IMR-90 (cell line): ENCODE data around the gene GOT2. TPM values are rescaled to one million over a fixed set of nuclear protein-coding genes. Genes with fewer than 3 reads are reported as not detected.

Experiments used
- ATAC-seq: fragments of 200-7000 bp; cut with Tn5 transposase; 2 replicates; pipeline ENCODE4 v1.9.1; 2020; ENCODE audit warnings: low read depth, mild to moderate bottlenecking, moderate library complexity
- BruUV-seq: library from RNA; stranded (reverse); fragments of 400-500 nt; replicated peaks from 2 replicates; lab custom pipeline; 2021; lab: Mats Ljungman, UMichigan
- CTCF ChIA-PET: fragments of 300-600 bp; formaldehyde crosslinking; extraction: SDS; loops from one replicate; lab custom pipeline; 2021; ENCODE audit warnings: antibody characterized with exemption; lab: Yijun Ruan, JAX
- POLR2A ChIA-PET: fragments of 300-600 bp; sonication (Branson Sonifier 250); formaldehyde crosslinking; loops from one replicate; lab custom pipeline; 2022; ENCODE audit warnings: antibody characterized with exemption; ENCODE audit not compliant: unreplicated experiment; lab: Charles Lee
- DNase-seq: peaks from one replicate; pipeline ENCODE4 v3.0.0; 2013
- H2AFZ ChIP-seq: replicated peaks from 2 replicates; pipeline ENCODE3; 2013; ENCODE audit warnings: low read length, mild to moderate bottlenecking; ENCODE audit not compliant: poor library complexity
- H2AK5ac ChIP-seq: 2 replicates; pipeline ENCODE4 v1.6.1; 2013; ENCODE audit warnings: low read depth, low read length, inconsistent platforms
- H2AK9ac ChIP-seq: replicated peaks from 2 replicates; pipeline ENCODE3; 2013; ENCODE audit warnings: mild to moderate bottlenecking, low read depth, low read length, moderate library complexity; ENCODE audit not compliant: poor library complexity
- H2BK120ac ChIP-seq: 2 replicates; pipeline ENCODE4 v1.6.1; 2013; ENCODE audit warnings: low read depth, low read length, inconsistent platforms
- H2BK15ac ChIP-seq: 3 replicates; pipeline ENCODE4 v1.6.1; 2013; ENCODE audit warnings: low read depth, low read length, inconsistent platforms
- H2BK20ac ChIP-seq: 2 replicates; pipeline ENCODE4 v1.6.1; 2013; ENCODE audit warnings: low read depth, mild to moderate bottlenecking, inconsistent platforms, low read length, moderate library complexity
- H2BK5ac ChIP-seq: 2 replicates; pipeline ENCODE4 v1.6.1; 2013; ENCODE audit warnings: mild to moderate bottlenecking, low read depth, low read length, inconsistent platforms; ENCODE audit not compliant: poor library complexity, severe bottlenecking
- H3K14ac ChIP-seq: replicated peaks from 2 replicates; pipeline ENCODE4 v1.6.1; 2013; ENCODE audit warnings: low read depth, low read length, inconsistent platforms
- H3K18ac ChIP-seq: 2 replicates; pipeline ENCODE4 v1.6.1; 2013; ENCODE audit warnings: low read depth, low read length, control low read depth
- H3K23ac ChIP-seq: 2 replicates; pipeline ENCODE4 v1.6.1; 2013; ENCODE audit warnings: low read depth, low read length, inconsistent platforms
- H3K27ac ChIP-seq: 2 replicates; pipeline ENCODE4 v1.5.1; 2013; ENCODE audit warnings: mild to moderate bottlenecking, control low read depth, low read length; ENCODE audit not compliant: insufficient read depth
- H3K27me3 ChIP-seq: 2 replicates; pipeline ENCODE4 v1.6.1; 2013; ENCODE audit warnings: low read length; ENCODE audit not compliant: control insufficient read depth, insufficient read depth
- H3K36me3 ChIP-seq: 2 replicates; pipeline ENCODE4 v1.6.1; 2013; ENCODE audit warnings: low read length, mixed read lengths; ENCODE audit not compliant: control insufficient read depth, insufficient read depth
- H3K4ac ChIP-seq: 2 replicates; pipeline ENCODE4 v1.6.1; 2013; ENCODE audit warnings: low read depth, low read length, inconsistent platforms
- H3K4me1 ChIP-seq: 2 replicates; pipeline ENCODE4 v1.6.1; 2013; ENCODE audit warnings: low read length, mixed read lengths; ENCODE audit not compliant: control insufficient read depth, insufficient read depth
- H3K4me2 ChIP-seq: 2 replicates; pipeline ENCODE4 v1.6.1; 2013; ENCODE audit warnings: low read depth, mild to moderate bottlenecking, control low read depth, low read length, moderate library complexity
- H3K4me3 ChIP-seq: 2 replicates; pipeline ENCODE4 v1.5.1; 2013; ENCODE audit warnings: low read depth, mild to moderate bottlenecking, control low read depth, low read length, moderate library complexity; ENCODE audit not compliant: insufficient read depth
- H3K56ac ChIP-seq: 2 replicates; pipeline ENCODE4 v1.6.1; 2013; ENCODE audit warnings: low read length, inconsistent platforms; ENCODE audit not compliant: insufficient read depth; ENCODE audit errors: extremely low read depth
- H3K79me1 ChIP-seq, 2 experiments: 2 replicates each; pipeline ENCODE4 v1.6.1; 2013; ENCODE audit warnings: low read length in 2 of 2, inconsistent platforms in 1 of 2, low read depth in 1 of 2
- H3K9ac ChIP-seq: 2 replicates; pipeline ENCODE4 v1.6.1; 2013; ENCODE audit warnings: low read depth, low read length, control low read depth
- H3K9me1 ChIP-seq: 2 replicates; pipeline ENCODE4 v1.6.1; 2013; ENCODE audit warnings: low read length, inconsistent platforms; ENCODE audit not compliant: insufficient read depth
- H3K9me3 ChIP-seq: 2 replicates; pipeline ENCODE4 v1.6.1; 2013; ENCODE audit warnings: low read length; ENCODE audit not compliant: control insufficient read depth, insufficient read depth
- H4K20me1 ChIP-seq: 2 replicates; pipeline ENCODE4 v1.6.1; 2013; ENCODE audit warnings: low read length, inconsistent platforms; ENCODE audit not compliant: insufficient read depth
- H4K5ac ChIP-seq: 2 replicates; pipeline ENCODE4 v1.6.1; 2013; ENCODE audit warnings: mild to moderate bottlenecking, low read depth, low read length, control low read depth
- H4K8ac ChIP-seq, 2 experiments: 2 replicates each; pipeline ENCODE4 v1.6.1; 2013; ENCODE audit warnings: low read depth in 2 of 2, low read length in 2 of 2, control low read depth in 1 of 2, inconsistent platforms in 1 of 2
- H4K91ac ChIP-seq: 2 replicates; pipeline ENCODE4 v1.6.1; 2013; ENCODE audit warnings: low read depth, low read length, inconsistent platforms; ENCODE audit not compliant: insufficient read depth
- CEBPB ChIP-seq: IDR thresholded peaks from 2 replicates; pipeline ENCODE4 v1.6.1; 2012; ENCODE audit warnings: low read depth, low read length, improper control_type of control experiment
- MAFK ChIP-seq: IDR thresholded peaks from 2 replicates; pipeline ENCODE4 v1.6.1; 2012; ENCODE audit warnings: low read depth, low read length, improper control_type of control experiment
- MAZ ChIP-seq: IDR thresholded peaks from 2 replicates; pipeline ENCODE4 v1.6.1; 2012; ENCODE audit warnings: low read depth, mild to moderate bottlenecking, low read length, improper control_type of control experiment, moderate library complexity, borderline replicate concordance
- MXI1 ChIP-seq: IDR thresholded peaks from 2 replicates; pipeline ENCODE4 v1.6.1; 2012; ENCODE audit warnings: low read depth, mild to moderate bottlenecking, low read length, moderate library complexity, borderline replicate concordance
- NFE2L2 ChIP-seq: fragments of 150-350 bp; IDR thresholded peaks from 2 replicates; pipeline ENCODE4 v1.6.1; 2016; ENCODE audit warnings: low read depth, mild to moderate bottlenecking, low read length
- POLR2A ChIP-seq: IDR thresholded peaks from 2 replicates; pipeline ENCODE4 v1.6.1; 2012; ENCODE audit warnings: mild to moderate bottlenecking, low read depth, low read length
- RAD21 ChIP-seq: IDR thresholded peaks from 2 replicates; pipeline ENCODE4 v1.6.1; 2012; ENCODE audit warnings: low read length, improper control_type of control experiment
- RCOR1 ChIP-seq: IDR thresholded peaks from 2 replicates; pipeline ENCODE4 v1.6.1; 2012; ENCODE audit warnings: mild to moderate bottlenecking, low read length, improper control_type of control experiment; ENCODE audit not compliant: insufficient replicate concordance
- RFX5 ChIP-seq: IDR thresholded peaks from 2 replicates; pipeline ENCODE4 v1.8.0; 2012; ENCODE audit warnings: low read depth, mild to moderate bottlenecking, low read length, moderate library complexity
- WGBS, 2 experiments: methylation state at CpG; one replicate each; pipeline versions ENCODE4 v1.1.5 to v1.1.7; 2013; ENCODE audit warnings: missing lambda C conversion rate in 2 of 2; ENCODE audit not compliant: insufficient read length in 1 of 2; ENCODE audit errors: extremely low coverage in 2 of 2; 5-methylcytosine and 5-hydroxymethylcytosine counted together
- dilution Hi-C: fragments of 300-500 bp; cut with HindIII; formaldehyde crosslinking; loops from one replicate; pipeline ENCODE4 v1.14.3; 2018; ENCODE audit warnings: low sequenced_read_pairs; ENCODE audit not compliant: unreplicated experiment
- in situ Hi-C: fragments of 300-500 bp; cut with MboI; formaldehyde crosslinking; loops from 3 replicates; pipeline ENCODE4 v1.14.3; 2019; ENCODE audit warnings: low sequenced_read_pairs, inconsistent platforms, mixed read lengths
- intact Hi-C: fragments of 100-400 bp; cut with micrococcal nuclease; formaldehyde crosslinking; loops from 2 replicates; pipeline ENCODE4 v1.10.0; 2022
- polyA plus RNA-seq, 3 experiments: library from polyadenylated mRNA; depleted of rRNA; stranded (reverse); fragments of >200 nt; gene quantifications; 2 replicates each; pipeline ENCODE4 v1.2.3, GENCODE V29; 2012; ENCODE audit warnings: low replicate concordance in 1 of 3
- total RNA-seq: library from RNA; depleted of rRNA; stranded (reverse); fragments of >200 nt; gene quantifications from 2 replicates; pipeline ENCODE4 v1.2.3, GENCODE V29; 2012
- TF ChIP-seq, protein P1 (sequence below): conservative IDR thresholded peaks from 2 replicates; pipeline ENCODE4 v1.5.1; 2012; ENCODE audit warnings: mild to moderate bottlenecking, low read depth, low read length, improper control_type of control experiment
- TF ChIP-seq, protein P2 (sequence below): fragments of 150-350 bp; IDR thresholded peaks from 2 replicates; pipeline ENCODE4 v1.6.1; 2016; ENCODE audit warnings: low read depth, mild to moderate bottlenecking, low read length, moderate library complexity, borderline replicate concordance

Gene GOT2
- total and polyA plus RNA-seq, 2 of the 4 experiments (the other 2 are of a cell fraction): 50.2 to 60.2 TPM

DNA sequence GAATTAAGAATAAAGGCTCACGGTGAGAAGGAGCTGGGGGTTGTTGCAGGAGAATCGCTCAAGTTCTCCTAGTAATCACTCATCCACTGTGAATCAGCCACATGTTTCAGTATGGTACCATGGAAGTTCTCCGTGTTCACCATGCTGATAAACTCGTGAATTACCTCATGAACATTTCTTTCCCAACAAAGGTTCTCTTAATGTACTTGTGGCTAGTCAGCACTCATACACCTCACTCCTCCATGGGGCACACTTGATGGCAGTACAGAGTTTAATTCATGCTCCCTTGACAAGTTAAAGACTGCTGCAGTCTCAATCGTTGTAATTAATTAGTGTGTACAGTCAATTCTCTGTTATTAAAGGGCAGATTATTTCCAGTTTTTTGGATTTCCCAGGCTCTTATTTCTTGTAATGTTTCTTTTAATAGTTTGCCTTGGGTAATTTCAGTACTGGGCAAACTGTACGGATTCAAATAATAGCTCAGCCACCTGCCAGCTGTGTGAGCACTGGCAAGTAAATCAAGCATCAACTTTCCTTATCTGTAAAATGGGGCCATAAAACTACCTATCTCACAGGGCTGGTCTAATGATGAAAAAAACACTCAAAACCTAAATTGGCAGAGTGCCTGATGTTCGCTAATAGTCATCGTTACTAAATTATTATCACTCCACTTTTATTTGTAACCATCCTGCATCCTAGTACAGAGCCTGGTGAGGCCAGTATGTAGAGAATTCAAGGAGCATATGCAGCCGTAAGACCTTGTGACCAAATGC is 6.1 kb downstream of the GOT2 start:
- Histone ChIP-seq H3K4me2 (no peak overlapping the region), H3K36me3 (peaks cover 2% of the 10 kb centered on the region; the same call in 1 of the 2 replicates), H3K9ac (no peak overlapping the region), H3K23ac (no peak overlapping the region), H3K4ac (no peak overlapping the region), H3K27ac (no peak overlapping the region), H2BK15ac (no peak overlapping the region), H2BK20ac (no peak overlapping the region), H2AK9ac (no peak overlapping the region), H4K8ac (no peak overlapping the region), H3K4me3 (no peak overlapping the region), H2AFZ (no peak overlapping the region), H2AK5ac (no peak overlapping the region), H3K18ac (no peak overlapping the region), H3K4me1 (peaks cover 3% of the 10 kb centered on the region), H3K14ac (no peak overlapping the region), H3K56ac (no peak overlapping the region), H3K79me1 (peaks cover 20 to 50% of the 10 kb centered on the region in 2 experiments; a peak in 3 of 4 replicates), H4K5ac (no peak overlapping the region), H2BK5ac (no peak overlapping the region), H4K91ac (no peak overlapping the region), H3K9me3 (no peaks in the 10 kb centered on the region), H3K9me1 (peaks cover 5% of the 10 kb centered on the region; the same call in 1 of the 2 replicates), H3K27me3 (no peaks in the 10 kb centered on the region), H4K20me1 (peaks cover 18% of the 10 kb centered on the region; the same call in 1 of the 2 replicates), H2BK120ac (no peak overlapping the region)
- TF ChIP-seq NFE2L2 (no peak), MAZ (no peak), RAD21 (no peak), RCOR1 (no peak), MXI1 (no peak), RFX5 (no peak), POLR2A (no peak), MAFK (no peak), CEBPB (no peak)
- TF ChIP-seq, protein P1, sequence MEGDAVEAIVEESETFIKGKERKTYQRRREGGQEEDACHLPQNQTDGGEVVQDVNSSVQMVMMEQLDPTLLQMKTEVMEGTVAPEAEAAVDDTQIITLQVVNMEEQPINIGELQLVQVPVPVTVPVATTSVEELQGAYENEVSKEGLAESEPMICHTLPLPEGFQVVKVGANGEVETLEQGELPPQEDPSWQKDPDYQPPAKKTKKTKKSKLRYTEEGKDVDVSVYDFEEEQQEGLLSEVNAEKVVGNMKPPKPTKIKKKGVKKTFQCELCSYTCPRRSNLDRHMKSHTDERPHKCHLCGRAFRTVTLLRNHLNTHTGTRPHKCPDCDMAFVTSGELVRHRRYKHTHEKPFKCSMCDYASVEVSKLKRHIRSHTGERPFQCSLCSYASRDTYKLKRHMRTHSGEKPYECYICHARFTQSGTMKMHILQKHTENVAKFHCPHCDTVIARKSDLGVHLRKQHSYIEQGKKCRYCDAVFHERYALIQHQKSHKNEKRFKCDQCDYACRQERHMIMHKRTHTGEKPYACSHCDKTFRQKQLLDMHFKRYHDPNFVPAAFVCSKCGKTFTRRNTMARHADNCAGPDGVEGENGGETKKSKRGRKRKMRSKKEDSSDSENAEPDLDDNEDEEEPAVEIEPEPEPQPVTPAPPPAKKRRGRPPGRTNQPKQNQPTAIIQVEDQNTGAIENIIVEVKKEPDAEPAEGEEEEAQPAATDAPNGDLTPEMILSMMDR: no peak
- TF ChIP-seq, protein P2, sequence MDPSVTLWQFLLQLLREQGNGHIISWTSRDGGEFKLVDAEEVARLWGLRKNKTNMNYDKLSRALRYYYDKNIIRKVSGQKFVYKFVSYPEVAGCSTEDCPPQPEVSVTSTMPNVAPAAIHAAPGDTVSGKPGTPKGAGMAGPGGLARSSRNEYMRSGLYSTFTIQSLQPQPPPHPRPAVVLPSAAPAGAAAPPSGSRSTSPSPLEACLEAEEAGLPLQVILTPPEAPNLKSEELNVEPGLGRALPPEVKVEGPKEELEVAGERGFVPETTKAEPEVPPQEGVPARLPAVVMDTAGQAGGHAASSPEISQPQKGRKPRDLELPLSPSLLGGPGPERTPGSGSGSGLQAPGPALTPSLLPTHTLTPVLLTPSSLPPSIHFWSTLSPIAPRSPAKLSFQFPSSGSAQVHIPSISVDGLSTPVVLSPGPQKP: no peak
- dilution Hi-C loops (no loop called here), in situ Hi-C loops (no loop called here), intact Hi-C loops (no loop called here)
- 100% methylated on average over 1 of the region's 9 CpGs; no CpG with 5 or more reads in 1 of the 2 experiments for WGBS, 2 experiments
- CTCF ChIA-PET: no interaction called here
- POLR2A ChIA-PET: no interaction called here
- ATAC-seq (no peak), DNase-seq (no peak)
- no TSS peak for BruUV-seq
